Measurements from ENCODE around the gene SKAP2.

Gene SKAP2

GRCh38 chr7:26759108-26759507 is 105.3 kb downstream of the SKAP2 start:
- no peak for DNase-seq (ENCODE audit: low read depth)

- no peak for DNase-seq (ENCODE audit: low read depth)
Measured at GRCh38 chr7:26743205-26743604, 121.2 kb downstream of the SKAP2 start.

GRCh38 chr7:26735976-26736600 is 128.3 kb downstream of the SKAP2 start:
- DNase-seq (ENCODE audit: low read depth) = no peak

GRCh38 chr7:26729150-26729775 is 135.1 kb downstream of the SKAP2 start:
- no peak for DNase-seq (ENCODE audit: low read depth)

- no peak for DNase-seq (ENCODE audit: low read depth)
Measured at GRCh38 chr7:26726051-26726450, 138.3 kb downstream of the SKAP2 start.

GRCh38 chr7:26724795-26725194 is 139.6 kb downstream of the SKAP2 start:
- DNase-seq (ENCODE audit: low read depth) = no peak

- no peak for DNase-seq (ENCODE audit: low read depth)
Measured at GRCh38 chr7:26723129-26723528, 141.3 kb downstream of the SKAP2 start.

- no peak for DNase-seq (ENCODE audit: low read depth)
Measured at GRCh38 chr7:26721450-26721849, 142.9 kb downstream of the SKAP2 start.

- DNase-seq (ENCODE audit: low read depth) = no peak
Measured at GRCh38 chr7:26718063-26718462, 146.3 kb downstream of the SKAP2 start.

GRCh38 chr7:26714438-26714837 is 150.0 kb downstream of the SKAP2 start:
- no peak for DNase-seq (ENCODE audit: low read depth)

GRCh38 chr7:26714006-26714405 is 150.4 kb downstream of the SKAP2 start:
- DNase-seq (ENCODE audit: low read depth) = no peak

GRCh38 chr7:26709210-26709990 is 155.0 kb downstream of the SKAP2 start:
- DNase-seq (ENCODE audit: low read depth) = no peak

- no peak for DNase-seq (ENCODE audit: low read depth)
Measured at GRCh38 chr7:26705567-26705966, 158.8 kb downstream of the SKAP2 start.

GRCh38 chr7:26704786-26705185 is 159.6 kb downstream of the SKAP2 start:
- DNase-seq (ENCODE audit: low read depth) = no peak

GRCh38 chr7:26704036-26704435 is 160.4 kb downstream of the SKAP2 start:
- no peak for DNase-seq (ENCODE audit: low read depth)

- no peak for DNase-seq (ENCODE audit: low read depth)
Measured at GRCh38 chr7:26700893-26701292, 163.5 kb downstream of the SKAP2 start.

GRCh38 chr7:26700386-26700785 is 164.0 kb downstream of the SKAP2 start:
- DNase-seq (ENCODE audit: low read depth) = no peak

GRCh38 chr7:26699766-26700165 is 164.6 kb downstream of the SKAP2 start:
- no peak for DNase-seq (ENCODE audit: low read depth)

GRCh38 chr7:26698806-26699205 is 165.6 kb downstream of the SKAP2 start:
- DNase-seq (ENCODE audit: low read depth) = no peak

- no peak for DNase-seq (ENCODE audit: low read depth)
Measured at GRCh38 chr7:26698194-26698593, 166.2 kb downstream of the SKAP2 start.

- DNase-seq (ENCODE audit: low read depth) = no peak
Measured at GRCh38 chr7:26696978-26697377, 167.4 kb downstream of the SKAP2 start.

GRCh38 chr7:26696161-26696560 is 168.2 kb downstream of the SKAP2 start:
- DNase-seq (ENCODE audit: low read depth) = no peak

GRCh38 chr7:26694713-26695112 is 169.7 kb downstream of the SKAP2 start:
- DNase-seq (ENCODE audit: low read depth) = no peak
